AG09319 (cell line): ENCODE measurements around the gene TFB1M.
"Not testable (repeated sequence)": the region's sequence is repeated elsewhere in the genome, so short reads cannot be mapped to it uniquely, and the experiment has no call there.

ENCODE experiments used
- DNase-seq: peaks from one replicate; pipeline ENCODE4 v3.0.0-alpha.2; 2010; ENCODE audit warnings: low read depth; ENCODE audit errors: extremely low read depth
- TF ChIP-seq, protein P1 (sequence below): IDR thresholded peaks from 2 replicates; pipeline ENCODE4 v1.5.1; 2011; ENCODE audit warnings: low read depth, mild to moderate bottlenecking, inconsistent platforms, low read length, moderate library complexity

TFB1M gene

DNA sequence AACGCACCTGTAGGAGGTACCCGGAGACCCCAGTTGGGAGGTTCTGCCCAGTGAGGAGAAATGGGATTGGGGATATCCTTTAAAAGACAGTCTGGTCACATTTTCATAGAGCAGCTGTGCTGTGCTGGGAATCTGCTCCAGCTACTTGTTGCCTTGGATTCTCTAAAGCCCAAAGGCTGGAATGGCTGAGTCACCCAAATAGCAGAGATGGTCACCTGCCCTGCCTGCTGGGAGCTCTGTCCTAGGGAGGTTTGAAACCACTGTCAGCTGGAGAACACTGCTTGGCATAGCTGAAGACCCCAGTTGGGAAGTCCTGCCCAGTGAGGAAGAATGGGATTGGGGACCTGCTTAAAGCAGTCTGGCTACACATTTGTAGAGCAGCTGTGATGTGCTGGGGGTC lies 34.8 kb upstream of the TFB1M start:
- no peak for DNase-seq
- TF ChIP-seq, protein P1, sequence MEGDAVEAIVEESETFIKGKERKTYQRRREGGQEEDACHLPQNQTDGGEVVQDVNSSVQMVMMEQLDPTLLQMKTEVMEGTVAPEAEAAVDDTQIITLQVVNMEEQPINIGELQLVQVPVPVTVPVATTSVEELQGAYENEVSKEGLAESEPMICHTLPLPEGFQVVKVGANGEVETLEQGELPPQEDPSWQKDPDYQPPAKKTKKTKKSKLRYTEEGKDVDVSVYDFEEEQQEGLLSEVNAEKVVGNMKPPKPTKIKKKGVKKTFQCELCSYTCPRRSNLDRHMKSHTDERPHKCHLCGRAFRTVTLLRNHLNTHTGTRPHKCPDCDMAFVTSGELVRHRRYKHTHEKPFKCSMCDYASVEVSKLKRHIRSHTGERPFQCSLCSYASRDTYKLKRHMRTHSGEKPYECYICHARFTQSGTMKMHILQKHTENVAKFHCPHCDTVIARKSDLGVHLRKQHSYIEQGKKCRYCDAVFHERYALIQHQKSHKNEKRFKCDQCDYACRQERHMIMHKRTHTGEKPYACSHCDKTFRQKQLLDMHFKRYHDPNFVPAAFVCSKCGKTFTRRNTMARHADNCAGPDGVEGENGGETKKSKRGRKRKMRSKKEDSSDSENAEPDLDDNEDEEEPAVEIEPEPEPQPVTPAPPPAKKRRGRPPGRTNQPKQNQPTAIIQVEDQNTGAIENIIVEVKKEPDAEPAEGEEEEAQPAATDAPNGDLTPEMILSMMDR = no peak

DNA sequence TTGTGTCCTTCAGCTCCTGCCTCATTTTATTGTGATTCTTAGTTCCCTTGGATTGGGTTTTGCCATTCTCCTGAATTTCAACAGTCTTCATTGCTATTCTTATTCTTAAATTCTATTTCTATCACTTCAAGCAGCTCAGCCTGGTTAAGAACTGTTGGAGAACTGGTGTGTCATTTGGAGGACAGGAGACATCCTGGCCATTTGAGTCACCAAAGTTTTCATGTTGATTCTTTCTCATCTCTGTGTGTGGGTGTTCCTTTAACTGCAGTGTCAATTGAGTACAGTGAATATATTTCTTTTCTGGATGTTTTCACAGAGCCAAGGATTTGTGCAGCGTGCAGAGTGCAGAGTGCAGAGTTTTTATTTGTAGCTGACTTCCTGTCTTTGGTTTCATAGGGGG lies 33.5 kb upstream of the TFB1M start:
- TF ChIP-seq, protein P1 = no peak
- DNase-seq = no peak

DNA sequence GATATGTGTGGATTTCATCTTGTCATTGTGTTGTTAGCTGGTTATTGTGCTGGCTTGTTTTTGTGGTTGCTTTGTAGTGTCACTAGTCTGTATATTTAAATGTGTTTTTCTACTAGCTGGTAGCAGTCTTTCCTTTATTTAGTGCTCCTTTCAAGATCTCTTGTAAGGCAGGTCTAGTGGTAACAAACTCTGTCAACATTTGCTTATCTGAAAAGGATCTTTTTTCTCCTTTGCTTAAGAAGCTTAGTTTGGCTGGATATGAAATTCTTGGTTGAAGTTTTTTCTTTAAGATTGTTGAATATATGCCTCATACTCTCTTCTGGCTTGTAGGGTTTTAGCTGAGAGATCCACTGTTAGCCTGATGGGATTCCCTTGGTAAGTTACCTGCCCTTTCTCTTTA lies 32.7 kb upstream of the TFB1M start:
- TF ChIP-seq, protein P1 = no peak

DNA sequence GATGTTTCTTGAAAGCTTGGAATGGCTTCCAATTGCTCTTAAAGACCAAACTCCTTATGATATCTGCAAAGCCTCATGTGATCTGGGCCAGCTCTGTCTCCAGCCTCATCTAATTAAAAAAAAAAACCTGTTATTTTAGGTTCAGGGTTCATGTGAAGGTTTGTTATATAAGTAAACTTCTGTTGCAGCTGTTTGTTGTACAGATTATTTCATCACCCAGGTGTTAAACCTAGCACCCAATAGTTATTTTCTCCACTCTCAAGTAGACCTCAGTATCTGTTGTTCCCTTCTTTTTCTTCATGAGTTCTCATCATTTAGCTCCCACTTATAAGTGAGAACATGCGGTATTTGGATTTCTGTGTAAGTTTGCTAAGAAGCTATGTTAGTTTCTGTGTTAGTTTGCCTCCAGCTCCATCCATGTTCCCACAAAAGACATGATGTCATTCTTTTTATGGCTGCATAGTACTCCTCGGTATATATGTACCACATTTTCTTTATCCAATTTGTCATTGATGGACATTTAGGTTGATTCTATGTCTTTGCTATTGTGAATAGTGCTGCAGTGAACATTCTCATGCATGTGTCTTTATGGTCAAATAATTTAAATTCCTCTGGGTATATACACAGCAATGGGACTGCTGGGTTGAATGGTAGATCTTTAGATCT lies 30.2 kb upstream of the TFB1M start:
- TF ChIP-seq, protein P1 = no peak
- DNase-seq = no peak

More for the DNA sequence above, 32.7 kb upstream of the TFB1M start:
- DNase-seq = no peak

DNA sequence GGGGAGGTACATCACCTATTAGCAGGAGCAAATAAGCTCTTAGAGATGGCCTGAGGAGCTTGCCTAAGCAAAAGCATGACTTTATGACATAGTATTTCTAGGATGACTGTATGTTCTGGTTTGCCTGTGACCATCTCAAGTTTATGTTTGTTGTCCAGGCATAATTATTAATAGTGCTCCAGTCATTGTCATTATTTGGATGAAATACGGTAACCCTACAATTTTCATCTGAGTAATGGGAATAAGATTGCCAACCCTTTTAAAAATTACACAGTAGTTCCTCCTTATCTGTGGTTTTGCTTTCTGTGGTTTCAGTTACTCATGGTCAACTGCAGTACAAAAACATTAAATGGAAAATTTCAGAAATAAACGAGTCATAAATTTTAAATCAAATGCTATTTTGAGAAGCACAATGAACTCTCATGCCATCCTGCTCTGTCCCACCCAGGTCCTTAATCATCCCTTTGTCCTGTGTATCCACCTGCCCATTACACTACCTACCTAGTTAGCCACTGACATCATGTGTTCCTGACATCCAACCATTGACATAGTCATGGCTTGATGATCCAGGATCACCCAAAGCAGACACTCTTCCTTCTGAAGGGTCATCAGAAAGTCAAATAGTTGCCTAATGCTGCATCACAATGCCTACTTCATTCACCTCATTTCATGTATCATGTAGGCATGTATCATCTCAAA lies 27.0 kb upstream of the TFB1M start:
- DNase-seq = no peak
- TF ChIP-seq, protein P1 = no peak

DNA sequence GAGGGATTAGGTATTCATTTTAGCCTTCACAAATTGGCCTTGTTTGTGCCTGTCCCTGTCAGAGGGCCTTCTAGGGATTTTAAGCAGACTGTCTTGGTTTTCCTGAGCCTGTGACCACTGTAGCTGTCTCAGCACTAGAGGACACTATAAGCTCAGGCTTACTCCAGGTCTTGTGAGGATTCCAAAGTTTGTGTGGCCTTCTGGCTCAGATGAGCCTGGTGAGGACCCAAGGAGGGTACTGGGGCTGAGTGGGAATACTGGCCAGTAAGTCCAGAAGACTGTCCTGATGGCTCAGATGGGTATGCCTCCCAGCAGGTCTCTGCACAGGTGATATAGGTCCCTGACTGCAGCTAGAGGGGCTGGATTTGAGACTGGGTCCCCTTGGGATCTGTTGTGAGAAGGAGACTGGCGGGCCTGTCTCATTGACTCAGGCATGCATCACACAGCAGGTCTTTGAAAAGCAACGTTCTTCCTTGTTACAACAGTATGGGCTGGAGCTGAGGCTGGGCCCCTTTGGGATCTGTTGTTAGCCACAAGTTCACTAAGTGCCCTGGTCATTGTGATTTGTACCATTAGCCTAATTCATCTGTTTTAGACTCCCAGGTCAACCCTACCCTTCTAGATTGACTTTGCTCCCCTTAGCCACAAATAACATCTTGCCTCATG lies 26.3 kb upstream of the TFB1M start:
- TF ChIP-seq, protein P1 = peak; percentile 60
- peak; percentile 23 for DNase-seq

DNA sequence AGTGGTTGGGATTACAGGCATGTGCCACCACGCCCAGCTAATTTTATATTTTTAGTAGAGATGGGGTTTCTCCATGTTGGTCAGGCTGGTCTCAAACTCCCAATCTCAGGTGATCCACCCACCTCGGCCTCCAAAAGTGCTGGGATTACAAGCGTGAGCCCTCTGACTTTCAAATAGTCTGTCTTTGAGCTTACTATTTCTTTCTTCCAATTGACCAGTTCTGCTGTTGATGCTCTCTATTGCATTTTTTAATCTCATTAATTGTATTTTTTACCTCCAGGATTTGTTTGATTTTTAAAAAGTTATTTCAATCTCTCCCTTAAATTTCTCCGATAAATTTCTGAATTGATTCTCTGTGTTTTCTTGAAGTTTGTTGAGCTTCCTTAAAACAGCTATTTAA lies 25.6 kb upstream of the TFB1M start:
- DNase-seq = not testable (repeated sequence)

DNA sequence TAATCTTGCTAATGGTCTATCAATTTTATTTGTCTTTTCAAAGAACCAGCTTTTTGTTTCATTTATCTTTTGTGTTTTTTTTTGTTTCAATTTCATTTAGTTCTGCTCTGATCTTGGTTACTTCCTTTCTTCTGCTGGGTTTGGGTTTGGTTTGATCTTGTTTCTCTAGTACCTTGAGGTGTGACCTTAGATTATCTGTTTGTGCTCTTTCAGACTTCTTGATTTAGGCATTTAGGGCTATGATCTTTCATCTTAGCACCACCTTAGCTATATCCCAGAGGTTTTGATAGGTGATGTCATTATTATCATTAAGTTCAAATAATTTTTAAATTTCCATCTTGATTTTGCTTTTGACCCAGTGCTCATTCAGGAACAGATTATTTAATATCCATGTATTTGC lies 24.0 kb upstream of the TFB1M start:
- DNase-seq = not testable (repeated sequence)
